IPS DF 4.7 (cell line): ENCODE measurements around the gene WNT8B.

Experiments
- DNase-seq: peaks from one replicate; pipeline ENCODE4 v3.0.0-alpha.2; 2013; ENCODE audit warnings: low spot score; ENCODE audit errors: extremely low read depth

The WNT8B gene, protein sequence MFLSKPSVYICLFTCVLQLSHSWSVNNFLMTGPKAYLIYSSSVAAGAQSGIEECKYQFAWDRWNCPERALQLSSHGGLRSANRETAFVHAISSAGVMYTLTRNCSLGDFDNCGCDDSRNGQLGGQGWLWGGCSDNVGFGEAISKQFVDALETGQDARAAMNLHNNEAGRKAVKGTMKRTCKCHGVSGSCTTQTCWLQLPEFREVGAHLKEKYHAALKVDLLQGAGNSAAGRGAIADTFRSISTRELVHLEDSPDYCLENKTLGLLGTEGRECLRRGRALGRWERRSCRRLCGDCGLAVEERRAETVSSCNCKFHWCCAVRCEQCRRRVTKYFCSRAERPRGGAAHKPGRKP

DNA sequence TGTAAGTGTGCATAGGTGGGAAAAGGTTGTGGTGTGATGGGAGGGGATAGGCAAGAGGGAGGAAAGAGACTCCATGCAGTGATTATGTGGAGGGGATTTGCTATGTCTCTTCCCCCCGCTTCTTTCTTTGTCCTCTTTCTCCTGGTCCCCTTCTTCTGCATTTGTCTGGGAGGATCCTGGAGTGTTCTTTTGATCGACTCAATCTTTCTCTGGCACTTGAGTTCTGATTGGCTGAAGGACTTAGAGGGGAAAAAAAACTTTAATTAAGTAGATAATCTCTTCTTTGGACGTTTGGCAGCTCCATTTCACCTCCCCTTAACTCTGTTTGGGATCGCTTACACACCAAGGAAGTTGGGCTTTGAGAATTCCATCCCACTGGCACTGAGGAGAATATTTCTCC, at the start of gene WNT8B:
WNT8B (plus strand) TSS at position 301 of the 400 bp plus-strand sequence. CDS start 160 bp downstream, outside the sequence.
- DNase-seq = no peak

DNA sequence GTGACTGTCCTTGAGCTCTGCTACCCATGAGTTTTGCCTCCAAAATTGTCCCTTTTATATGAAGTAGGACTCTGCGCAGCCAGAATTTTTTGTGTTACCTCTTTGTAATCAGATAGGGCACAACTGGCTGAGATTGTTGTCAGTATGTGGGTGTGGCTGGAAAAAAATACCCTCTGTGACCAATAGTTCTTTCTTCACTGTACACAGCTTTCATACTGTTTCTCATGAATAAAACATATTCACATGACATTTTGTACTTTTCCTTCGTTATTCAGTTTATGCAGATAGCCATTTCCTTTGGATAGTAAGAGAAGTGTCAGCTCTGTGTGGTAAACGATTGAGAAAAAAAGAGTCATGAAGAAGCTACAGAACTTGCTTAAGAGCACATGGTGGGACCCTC, 49.6 kb upstream of the WNT8B start:
- DNase-seq = no peak

DNA sequence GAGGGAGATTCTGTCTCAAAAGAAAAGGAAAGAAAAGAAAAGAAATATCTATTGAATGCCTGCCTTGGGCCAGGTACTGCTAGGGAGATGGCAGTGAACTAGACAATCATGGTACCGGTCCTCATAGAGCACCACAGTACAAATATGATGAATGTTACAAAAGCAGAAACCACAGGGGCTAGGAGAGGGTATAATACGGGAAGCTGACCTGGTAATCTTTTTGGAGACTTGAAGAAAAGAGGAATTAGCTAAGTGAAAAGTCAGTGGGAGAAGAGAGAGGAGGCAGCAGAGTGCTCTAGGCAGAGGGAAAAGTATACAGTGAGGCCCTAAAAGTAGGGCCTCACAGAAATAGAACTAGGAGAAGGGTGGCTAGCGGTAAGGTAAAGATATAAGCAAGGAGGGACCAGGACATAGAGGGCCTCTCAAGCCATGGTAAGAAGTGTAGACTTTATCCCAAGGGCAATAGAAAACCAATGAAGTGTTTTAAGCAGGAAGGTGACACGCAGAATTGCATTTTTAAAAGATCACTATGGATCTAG, 42.8 kb upstream of the WNT8B start:
- DNase-seq = no peak

DNA sequence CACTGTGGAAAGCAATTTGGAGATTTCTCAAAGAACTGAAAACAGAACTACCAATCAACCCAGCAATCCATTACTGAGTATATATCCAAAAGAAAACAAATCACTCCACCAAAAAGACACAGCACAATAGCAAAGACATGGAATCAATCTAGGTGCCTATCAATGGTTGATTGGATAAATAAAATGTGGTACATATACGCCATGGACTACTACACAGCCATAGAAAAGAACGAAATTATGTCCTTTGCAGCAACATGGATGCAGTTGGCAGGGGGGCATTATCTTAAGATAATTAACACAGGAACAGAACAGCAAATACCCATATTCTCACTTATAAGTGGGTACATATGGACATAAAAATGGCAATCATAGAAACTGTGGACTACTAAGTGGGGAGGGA, 35.4 kb upstream of the WNT8B start:
- no peak for DNase-seq

DNA sequence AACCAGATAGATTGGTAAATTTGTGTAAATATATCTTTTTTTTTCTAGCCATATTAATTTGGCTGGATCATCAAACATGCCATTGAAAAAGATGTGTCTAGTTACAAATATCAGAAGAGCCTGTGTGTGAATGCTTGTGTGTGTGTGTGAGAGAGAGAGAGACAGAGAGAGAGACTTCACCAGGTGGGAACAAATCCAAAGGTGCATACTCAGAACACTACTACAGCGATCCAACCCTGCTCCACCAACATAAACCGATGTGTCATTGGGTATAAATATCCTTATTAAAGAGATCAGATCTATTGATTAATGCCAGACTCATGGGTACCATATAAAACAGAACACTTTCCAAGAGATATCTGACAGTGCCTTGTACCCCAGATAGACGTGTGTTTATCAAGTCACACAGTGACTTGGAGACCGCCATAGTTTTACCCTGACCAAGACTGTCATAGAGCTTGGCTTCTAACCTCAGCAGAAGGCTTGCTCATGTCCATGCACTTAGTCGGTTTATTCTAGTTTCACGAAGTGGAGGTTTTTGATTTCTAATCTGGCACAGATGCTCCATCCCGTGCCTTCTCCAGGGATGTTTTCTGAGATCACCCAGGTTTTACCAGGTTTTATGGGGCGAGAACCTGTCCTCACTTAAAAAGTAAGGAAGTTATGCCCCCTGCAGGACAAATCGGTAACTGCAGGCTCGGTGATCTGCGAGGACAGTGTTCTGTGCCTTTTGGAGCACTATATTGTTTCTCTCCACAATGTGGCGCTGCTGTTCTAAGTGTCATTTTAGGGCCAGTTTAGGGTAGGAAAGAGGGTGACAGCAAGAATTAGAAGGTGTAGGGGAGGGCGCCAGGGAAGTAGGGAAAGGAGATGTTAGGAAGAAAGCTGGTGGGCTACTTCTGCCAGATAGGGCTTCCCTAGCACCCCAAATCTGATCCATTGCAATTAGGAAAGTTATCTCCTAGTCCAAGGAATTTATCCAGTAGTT, 29.3 kb upstream of the WNT8B start:
- peak; percentile 92 for DNase-seq

DNA sequence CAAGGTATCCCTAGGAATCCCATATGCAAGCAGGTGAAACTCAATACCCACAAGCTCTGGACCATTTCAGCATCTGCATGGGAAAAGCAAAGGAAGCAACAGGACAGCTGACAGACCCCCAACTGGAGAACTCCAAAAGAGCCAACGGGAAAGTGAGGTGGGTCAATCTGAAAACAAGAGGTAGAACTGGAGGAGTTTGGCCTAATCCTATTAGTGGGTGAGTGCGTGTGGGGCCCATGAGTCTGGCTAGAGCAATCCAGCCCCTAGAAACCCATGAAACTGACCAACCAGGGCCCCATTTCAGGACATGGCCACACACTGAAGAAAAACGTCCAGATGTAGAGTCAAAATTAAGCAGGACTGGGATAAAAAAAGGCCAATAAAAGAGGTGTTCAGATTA, 26.6 kb upstream of the WNT8B start:
- DNase-seq = no peak

DNA sequence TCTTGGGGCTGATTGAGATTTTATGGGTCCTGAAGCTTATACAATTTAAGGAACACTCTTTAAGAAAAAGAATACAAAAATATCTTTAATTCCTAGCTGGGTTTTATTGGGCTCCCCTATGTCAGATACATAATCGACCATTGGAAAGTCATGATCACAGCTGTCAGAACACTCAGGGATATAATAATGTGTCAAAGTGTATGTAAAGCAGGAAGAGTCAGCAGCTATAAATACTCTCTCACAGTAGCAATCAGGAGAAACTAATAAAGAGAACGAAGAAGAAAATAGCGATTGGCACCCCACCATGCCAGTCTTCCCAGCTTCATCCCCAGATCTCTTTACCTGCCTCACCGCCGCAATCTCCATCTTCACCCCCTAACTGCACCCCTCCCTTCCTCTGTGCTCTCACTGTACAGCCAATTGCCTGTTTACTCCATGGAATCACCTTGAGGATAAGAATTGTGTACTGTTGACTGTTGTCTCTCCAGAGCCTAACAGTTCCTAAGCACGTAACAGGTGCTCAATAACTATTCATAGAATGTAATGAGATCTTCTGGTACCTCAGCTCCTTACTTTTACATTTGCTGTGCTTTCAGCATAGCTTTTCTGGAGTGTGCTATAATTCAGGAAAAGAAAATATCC, 24.0 kb upstream of the WNT8B start:
- DNase-seq = no peak

DNA sequence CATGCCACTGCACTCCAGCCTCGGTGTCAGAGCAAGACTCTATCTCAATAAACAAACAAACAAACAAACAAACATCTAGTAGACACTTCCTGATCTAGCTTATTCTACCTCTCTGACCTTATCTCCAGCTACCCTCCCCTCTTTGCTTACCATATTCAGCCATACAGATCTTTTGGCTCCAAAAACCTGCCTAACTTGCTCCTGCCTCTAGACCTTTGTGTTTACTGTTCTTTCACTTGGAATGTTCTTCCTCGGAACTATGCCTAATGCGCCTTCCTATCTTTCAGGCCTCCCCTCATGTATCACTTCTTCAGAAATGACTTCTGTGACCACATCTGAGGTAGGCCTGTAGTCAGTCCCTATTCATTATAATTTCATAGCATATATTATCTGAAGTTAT, 20.3 kb upstream of the WNT8B start:
- DNase-seq = no peak

DNA sequence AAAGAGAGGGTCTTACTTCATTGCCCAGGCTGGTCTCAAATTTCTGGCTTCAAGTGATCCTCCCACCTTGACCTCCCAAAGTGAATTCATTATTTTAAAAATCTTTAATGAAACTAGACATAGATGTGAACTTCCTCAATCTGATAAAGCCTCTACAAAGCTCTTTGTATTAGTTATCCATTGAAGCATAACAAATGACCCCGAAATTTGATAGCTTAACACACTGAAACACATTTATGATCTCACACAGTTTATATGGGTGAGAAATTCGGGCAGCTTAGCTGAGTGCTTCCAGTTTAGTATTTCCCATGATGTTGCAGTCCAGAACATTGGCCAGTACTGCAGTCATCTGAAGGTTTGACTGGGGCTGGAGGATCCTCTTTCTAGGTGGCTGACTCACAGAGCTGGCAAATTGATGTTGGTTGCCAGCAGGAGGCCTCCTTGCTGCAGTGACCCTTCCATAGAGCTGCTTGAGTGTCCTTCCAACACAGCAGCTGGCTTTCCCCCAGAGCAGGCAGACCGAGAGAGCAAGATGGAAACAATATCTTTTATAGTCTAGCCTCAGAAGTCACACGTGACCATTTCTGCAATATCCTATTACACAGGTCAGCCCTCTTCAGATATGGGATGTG, 16.6 kb upstream of the WNT8B start:
- no peak for DNase-seq

DNA sequence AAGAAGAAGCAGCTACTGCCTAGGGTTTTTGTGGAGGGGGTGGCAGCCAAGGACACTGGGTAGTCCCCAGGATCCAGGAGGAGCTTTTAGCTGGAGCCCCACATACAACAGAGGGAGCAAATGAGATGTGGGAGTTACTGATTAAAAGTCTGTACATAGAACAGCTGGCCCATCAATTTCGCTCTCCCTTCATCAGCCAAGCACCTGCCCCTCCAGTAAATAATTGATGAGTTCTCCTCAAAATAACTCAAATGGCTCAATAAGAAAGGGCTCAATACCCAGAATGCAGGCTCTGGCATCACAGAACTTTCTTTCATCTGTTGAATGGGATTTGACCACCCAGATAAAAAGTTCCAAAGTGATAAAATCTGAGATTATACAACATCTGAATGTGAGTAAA, 15.1 kb upstream of the WNT8B start:
- no peak for DNase-seq

DNA sequence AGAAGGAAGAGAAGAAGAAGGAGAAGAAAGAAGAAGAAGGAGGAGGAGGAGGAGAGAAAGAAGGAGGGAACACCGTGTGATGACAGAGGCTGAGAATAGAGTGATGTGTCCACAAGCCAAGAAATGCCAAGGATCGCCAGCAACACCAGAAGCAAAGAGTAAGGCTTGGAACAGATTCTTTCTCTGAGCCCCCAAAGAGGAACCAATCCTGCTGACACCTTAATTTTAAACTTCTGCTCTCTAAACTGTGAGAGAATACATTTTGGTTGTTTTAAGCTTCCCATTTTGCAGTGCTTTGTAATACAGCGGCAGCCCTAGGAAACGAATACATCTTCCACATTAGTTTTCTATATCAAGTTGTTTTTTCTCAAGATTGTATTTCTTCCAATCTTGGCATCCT, 13.9 kb upstream of the WNT8B start:
- DNase-seq = no peak

DNA sequence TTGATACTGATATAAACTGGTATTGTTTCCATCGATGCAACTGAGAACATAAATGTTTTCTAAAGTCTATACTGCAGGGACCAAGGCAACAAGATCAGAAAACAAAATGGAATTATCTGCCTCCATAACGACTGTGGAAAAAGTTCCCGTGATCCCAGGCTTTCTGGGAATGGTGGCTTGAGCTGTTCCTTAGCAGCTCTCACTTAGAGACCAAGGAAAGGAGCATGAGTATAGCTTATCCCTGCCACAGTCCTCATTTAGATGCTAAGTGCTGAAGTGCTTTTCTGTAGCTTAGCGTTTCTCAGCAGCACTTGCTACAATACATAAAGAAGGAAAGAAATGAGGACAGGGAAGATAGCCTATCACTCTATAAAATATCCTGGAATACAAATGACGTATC, 5.5 kb downstream of the WNT8B start:
- no peak for DNase-seq

DNA sequence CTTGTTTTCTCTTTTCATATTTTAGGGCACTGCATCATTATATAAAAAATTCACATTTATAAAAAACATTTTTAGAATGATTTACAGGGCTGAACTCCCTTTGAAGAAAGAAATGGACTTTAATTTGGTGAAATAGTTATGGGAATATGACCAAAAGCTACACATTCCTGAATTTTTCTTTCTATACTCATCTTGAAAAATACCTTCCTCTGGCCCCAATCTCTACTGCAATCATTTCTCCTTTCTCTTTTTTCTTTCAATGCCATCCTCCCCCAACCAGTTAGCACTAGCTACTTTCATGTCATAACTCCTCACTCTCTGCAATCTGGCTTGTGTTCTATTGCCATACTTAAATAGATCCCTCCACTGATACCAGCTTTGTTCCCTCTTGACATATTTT, 6.2 kb downstream of the WNT8B start:
- DNase-seq = no peak

DNA sequence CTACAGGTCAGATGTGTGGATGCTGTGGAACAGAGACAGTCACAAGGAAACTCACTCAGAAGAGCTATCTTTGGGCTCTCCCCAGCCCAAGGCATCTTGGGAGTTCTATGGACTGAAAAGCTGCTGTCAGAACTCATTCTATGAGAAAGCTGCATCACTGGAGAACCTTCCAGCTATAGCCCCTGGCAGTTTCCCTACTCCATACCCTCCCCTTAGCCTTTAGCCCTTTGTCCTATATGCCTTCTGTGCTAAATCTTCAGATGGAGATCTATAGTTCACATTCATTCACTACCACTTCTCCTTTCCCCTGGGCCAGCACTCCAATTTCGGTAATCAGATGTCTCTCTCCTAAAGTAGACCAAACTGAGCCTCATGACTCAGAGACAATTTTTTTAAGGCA, 6.9 kb downstream of the WNT8B start:
- no peak for DNase-seq

DNA sequence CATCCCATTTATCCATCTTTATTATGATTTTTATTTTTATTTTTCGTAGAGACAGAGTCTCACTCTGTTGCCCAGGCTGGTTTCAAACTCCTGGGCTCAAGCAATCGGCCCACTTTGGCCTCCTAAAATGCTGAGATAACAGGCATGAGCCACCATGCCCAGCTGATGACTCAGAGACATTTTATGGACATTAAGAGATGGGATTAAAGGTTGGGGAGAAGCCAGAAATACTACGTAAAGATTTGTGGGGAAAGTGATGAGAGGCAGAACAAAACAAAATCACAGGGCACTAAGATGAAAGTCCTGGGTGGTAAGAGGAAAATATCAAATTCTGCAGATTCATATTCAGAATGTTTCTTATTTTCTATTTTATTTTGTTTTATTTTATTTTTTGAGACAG, 7.6 kb downstream of the WNT8B start:
- DNase-seq = no peak

DNA sequence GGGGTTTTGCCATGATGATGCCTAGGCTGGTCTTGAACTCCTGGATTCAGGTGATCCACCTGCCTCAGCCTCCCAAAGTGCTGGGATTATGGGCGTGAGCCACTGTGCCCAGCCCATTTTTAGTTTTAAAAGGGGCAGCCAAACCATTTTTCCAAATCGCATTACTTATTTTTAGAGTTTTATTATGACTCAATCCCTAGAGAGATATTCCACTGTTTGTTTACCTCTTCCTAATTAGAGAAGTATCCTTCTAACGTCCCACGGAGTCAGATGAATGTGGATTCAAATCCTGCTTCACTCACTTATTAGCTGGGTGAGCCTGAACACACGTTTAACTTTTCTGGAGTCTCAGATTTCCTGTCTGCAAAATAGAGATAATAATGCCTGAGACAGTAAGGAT, 15.2 kb downstream of the WNT8B start:
- DNase-seq = no peak

DNA sequence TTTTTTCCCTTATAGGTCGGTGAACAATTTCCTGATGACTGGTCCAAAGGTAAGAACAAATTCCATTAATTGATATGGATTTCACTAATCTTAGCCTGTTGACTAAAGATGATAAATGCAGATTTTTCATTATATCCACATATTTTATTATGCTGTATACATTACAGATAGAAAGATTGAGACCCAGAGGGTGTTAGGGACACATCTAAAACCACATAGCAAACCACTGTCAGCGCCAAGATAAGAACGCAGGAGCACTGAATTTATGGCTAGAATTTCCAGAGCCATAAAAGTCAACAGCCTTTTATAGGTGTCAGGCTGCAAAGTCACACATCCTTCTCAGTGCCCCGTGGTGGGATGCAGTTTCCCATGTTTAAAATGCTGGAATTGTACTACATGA, 16.2 kb downstream of the WNT8B start:
- no peak for DNase-seq

DNA sequence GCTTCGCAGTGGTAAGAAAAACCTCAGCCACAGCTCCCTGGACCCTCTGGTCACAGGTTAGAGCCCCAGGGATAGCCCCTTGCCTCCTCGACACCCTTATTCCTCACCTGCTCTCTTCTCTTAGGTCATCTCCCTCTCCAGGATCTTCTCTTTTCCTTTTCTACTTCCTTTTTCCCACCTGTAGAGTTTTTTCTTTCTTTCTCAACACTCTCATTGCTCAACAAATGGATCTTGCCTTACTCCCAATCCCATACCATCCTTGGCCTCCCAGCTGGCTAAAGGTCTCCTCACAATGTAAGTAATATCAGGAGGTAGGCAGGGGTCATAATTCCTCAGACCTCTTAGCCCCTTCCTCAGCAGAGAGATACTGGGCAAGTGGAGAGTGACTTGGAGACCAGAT, 17.2 kb downstream of the WNT8B start:
- DNase-seq = no peak

DNA sequence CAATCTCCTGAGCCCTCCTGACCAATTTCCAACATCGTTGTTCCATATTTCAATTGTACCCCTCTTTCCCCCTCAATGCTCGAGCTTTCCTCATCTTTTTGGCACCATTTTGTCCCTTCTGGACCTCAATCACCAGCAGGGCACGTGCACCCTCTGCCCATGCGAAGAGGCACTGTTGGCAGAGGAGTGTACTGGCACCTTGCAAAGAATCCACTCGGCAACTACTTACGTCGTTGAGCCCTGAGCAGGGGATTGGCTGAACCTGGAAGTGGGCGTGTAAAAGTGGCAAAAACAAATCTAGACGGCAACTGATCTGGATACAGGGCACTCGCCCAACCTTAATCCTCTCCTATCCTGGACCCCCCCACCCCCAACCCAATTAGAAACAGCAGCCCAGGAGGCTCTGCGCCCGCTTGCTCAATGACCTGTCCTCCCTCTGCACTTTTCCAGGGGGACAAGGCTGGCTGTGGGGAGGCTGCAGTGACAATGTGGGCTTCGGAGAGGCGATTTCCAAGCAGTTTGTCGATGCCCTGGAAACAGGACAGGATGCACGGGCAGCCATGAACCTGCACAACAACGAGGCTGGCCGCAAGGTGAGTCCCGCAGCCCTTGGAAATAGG, 18.8 kb downstream of the WNT8B start:
- DNase-seq = peak; percentile 91

DNA sequence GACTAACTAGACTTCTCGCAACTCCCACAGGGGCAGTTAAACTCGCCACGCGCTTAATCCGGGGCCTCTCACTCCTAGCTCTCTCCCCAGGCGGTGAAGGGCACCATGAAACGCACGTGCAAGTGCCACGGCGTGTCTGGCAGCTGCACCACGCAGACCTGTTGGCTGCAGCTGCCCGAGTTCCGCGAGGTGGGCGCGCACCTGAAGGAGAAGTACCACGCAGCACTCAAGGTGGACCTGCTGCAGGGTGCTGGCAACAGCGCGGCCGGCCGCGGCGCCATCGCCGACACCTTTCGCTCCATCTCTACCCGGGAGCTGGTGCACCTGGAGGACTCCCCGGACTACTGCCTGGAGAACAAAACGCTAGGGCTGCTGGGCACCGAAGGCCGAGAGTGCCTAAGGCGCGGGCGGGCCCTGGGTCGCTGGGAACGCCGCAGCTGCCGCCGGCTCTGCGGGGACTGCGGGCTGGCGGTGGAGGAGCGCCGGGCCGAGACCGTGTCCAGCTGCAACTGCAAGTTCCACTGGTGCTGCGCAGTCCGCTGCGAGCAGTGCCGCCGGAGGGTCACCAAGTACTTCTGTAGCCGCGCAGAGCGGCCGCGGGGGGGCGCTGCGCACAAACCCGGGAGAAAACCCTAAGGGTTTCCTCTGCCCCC, 19.5 kb downstream of the WNT8B start:
- peak; percentile 44 for DNase-seq
